ENCODE results near the gene PAIP2.

GRCh38 chr5:139361835-139362429 lies 20.3 kb downstream of the PAIP2 start:
- TF ChIP-seq, protein P1, sequence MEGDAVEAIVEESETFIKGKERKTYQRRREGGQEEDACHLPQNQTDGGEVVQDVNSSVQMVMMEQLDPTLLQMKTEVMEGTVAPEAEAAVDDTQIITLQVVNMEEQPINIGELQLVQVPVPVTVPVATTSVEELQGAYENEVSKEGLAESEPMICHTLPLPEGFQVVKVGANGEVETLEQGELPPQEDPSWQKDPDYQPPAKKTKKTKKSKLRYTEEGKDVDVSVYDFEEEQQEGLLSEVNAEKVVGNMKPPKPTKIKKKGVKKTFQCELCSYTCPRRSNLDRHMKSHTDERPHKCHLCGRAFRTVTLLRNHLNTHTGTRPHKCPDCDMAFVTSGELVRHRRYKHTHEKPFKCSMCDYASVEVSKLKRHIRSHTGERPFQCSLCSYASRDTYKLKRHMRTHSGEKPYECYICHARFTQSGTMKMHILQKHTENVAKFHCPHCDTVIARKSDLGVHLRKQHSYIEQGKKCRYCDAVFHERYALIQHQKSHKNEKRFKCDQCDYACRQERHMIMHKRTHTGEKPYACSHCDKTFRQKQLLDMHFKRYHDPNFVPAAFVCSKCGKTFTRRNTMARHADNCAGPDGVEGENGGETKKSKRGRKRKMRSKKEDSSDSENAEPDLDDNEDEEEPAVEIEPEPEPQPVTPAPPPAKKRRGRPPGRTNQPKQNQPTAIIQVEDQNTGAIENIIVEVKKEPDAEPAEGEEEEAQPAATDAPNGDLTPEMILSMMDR (conservative IDR thresholded peaks at IDR 0.05; ENCODE audit: low read depth, low read length), result no peak
- TF ChIP-seq POLR2A (IDR thresholded peaks at IDR 0.05; ENCODE audit: low read depth, low read length), result no peak
- no peak for TF ChIP-seq RCOR1 (IDR thresholded peaks at IDR 0.05; ENCODE audit: insufficient replicate concordance, low read length)
- no peak for TF ChIP-seq MAZ (IDR thresholded peaks at IDR 0.05; ENCODE audit: borderline replicate concordance, low read depth, low read length)
- TF ChIP-seq SMC3 (IDR thresholded peaks at IDR 0.05; ENCODE audit: low read depth, low read length), result no peak
- no peak for TF ChIP-seq RAD21 (IDR thresholded peaks at IDR 0.05; ENCODE audit: low read length)
- TF ChIP-seq MAFK (IDR thresholded peaks at IDR 0.05; ENCODE audit: low read depth, low read length), result no peak

Measured in IMR-90 (cell line).